Sigmoid colon (tissue), 4 donors: ENCODE measurements around the gene NGRN.

Source experiments
- EP300 ChIP-seq, 4 donors: sonication (generic); formaldehyde crosslinking; IDR thresholded peaks; one replicate each; pipeline ENCODE4 v1.6.1; 2017; ENCODE audit warnings: antibody characterized with exemption in 4 of 4
- POLR2A ChIP-seq, 2 donors: fragments of 450-650 bp; IDR thresholded peaks; one replicate each; pipeline ENCODE4 v1.6.1; 2016; ENCODE audit warnings: antibody characterized with exemption in 2 of 2, mild to moderate bottlenecking in 2 of 2, moderate library complexity in 2 of 2
- POLR2AphosphoS5 ChIP-seq, 4 donors: sonication (generic); formaldehyde crosslinking; IDR thresholded peaks; one replicate each; pipeline ENCODE4 v1.6.1; 2017; ENCODE audit warnings: antibody characterized with exemption in 4 of 4
- TF ChIP-seq, protein P1 (sequence below), 4 experiments: fragments of 450-650 bp in 3 of 4; fragments of 200-600 bp in 1 of 4; IDR thresholded peaks; one replicate each; pipeline ENCODE4 v1.5.1; 2016 to 2019; ENCODE audit warnings: antibody characterized with exemption in 4 of 4, mild to moderate bottlenecking in 3 of 4, moderate library complexity in 2 of 4

GRCh38 chr15:90300541-90300940 lies 35.1 kb downstream of the NGRN start:
- TF ChIP-seq, protein P1, sequence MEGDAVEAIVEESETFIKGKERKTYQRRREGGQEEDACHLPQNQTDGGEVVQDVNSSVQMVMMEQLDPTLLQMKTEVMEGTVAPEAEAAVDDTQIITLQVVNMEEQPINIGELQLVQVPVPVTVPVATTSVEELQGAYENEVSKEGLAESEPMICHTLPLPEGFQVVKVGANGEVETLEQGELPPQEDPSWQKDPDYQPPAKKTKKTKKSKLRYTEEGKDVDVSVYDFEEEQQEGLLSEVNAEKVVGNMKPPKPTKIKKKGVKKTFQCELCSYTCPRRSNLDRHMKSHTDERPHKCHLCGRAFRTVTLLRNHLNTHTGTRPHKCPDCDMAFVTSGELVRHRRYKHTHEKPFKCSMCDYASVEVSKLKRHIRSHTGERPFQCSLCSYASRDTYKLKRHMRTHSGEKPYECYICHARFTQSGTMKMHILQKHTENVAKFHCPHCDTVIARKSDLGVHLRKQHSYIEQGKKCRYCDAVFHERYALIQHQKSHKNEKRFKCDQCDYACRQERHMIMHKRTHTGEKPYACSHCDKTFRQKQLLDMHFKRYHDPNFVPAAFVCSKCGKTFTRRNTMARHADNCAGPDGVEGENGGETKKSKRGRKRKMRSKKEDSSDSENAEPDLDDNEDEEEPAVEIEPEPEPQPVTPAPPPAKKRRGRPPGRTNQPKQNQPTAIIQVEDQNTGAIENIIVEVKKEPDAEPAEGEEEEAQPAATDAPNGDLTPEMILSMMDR (IDR thresholded peaks at IDR 0.05) = no peak
- TF ChIP-seq POLR2AphosphoS5 (IDR thresholded peaks at IDR 0.05) (no peak), POLR2A (IDR thresholded peaks at IDR 0.05) (no peak), EP300 (IDR thresholded peaks at IDR 0.05) (no peak)
